ENCODE results near the gene CD4. TPM values are rescaled to one million over a fixed set of nuclear protein-coding genes. Genes with fewer than 3 reads are reported as not detected.

The CD4 gene
- total RNA-seq, 2 experiments from 2014 or later, result 219 to 227 TPM

Other genes starting within 250 kb of the CD4 start
- gene IFFO1, start 233.5 kb upstream of the CD4 start, total RNA-seq, result 10 to 100 TPM; 28.3 to 30.4 TPM
- gene NOP2, start 221.2 kb upstream of the CD4 start, total RNA-seq, result 10 to 100 TPM; 74.1 to 76.4 TPM
- gene CHD4, start 182.1 kb upstream of the CD4 start, total RNA-seq, result 100 to 1,000 TPM; 262 to 263 TPM
- 1 to 10 TPM; 6.2 to 6.6 TPM for gene LPAR5, start 153.6 kb upstream of the CD4 start, total RNA-seq
- 1 to 10 TPM; 1.6 to 2.6 TPM for gene ACRBP, start 142.1 kb upstream of the CD4 start, total RNA-seq
- 10 to 100 TPM; 33.7 to 40.2 TPM for gene ING4, start 126.4 kb upstream of the CD4 start, total RNA-seq
- 10 to 100 TPM; 90.9 to 95.4 TPM for gene ZNF384, start 100.2 kb upstream of the CD4 start, total RNA-seq
- gene PIANP, start 88.7 kb upstream of the CD4 start, total RNA-seq, result not detected
- gene COPS7A, start 65.5 kb upstream of the CD4 start, total RNA-seq, result 10 to 100 TPM; 29.5 to 36.8 TPM
- 10 to 100 TPM; 90.7 to 95.4 TPM for gene MLF2, start 36.4 kb upstream of the CD4 start, total RNA-seq
- gene PTMS, start 23.2 kb upstream of the CD4 start, total RNA-seq, result 10 to 100 TPM; 16.4 to 25.6 TPM
- 10 to 100 TPM; 12.0 to 13.1 TPM for gene LAG3, start 17.0 kb upstream of the CD4 start, total RNA-seq
- gene GPR162, start 32.3 kb downstream of the CD4 start, total RNA-seq, result under 1 TPM; 0.25 to 0.29 TPM
- under 1 TPM in 1 of 2 experiments, not detected in 1; 0.40 TPM for gene P3H3, start 38.9 kb downstream of the CD4 start, total RNA-seq
- gene GNB3, start 51.4 kb downstream of the CD4 start, total RNA-seq, result not detected
- 100 to 1,000 TPM; 118 to 122 TPM for gene CDCA3, start 61.8 kb downstream of the CD4 start, total RNA-seq
- 100 to 1,000 TPM; 119 to 131 TPM for gene USP5, start 62.6 kb downstream of the CD4 start, total RNA-seq
- gene TPI1, start 78.0 kb downstream of the CD4 start, total RNA-seq, result 1,000 to 10,000 TPM in 1 of 2 experiments, 100 to 1,000 TPM in 1; 918 to 1,035 TPM
- 10 to 100 TPM; 15.4 to 17.3 TPM for gene SPSB2, start 83.8 kb downstream of the CD4 start, total RNA-seq
- 1 to 10 TPM; 4.4 to 5.2 TPM for gene LRRC23, start 115.3 kb downstream of the CD4 start, total RNA-seq
- gene ENO2, start 125.1 kb downstream of the CD4 start, total RNA-seq, result 100 to 1,000 TPM; 156 to 160 TPM
- 10 to 100 TPM; 27.3 to 27.6 TPM for gene ATN1, start 138.4 kb downstream of the CD4 start, total RNA-seq
- not detected for gene RNU7-1, start 154.3 kb downstream of the CD4 start, total RNA-seq
- 100 to 1,000 TPM; 156 to 181 TPM for gene C12orf57, start 154.5 kb downstream of the CD4 start, total RNA-seq
- gene PTPN6, start 161.8 kb downstream of the CD4 start, total RNA-seq, result 100 to 1,000 TPM; 346 to 354 TPM
- 100 to 1,000 TPM; 214 to 230 TPM for gene PHB2, start 181.1 kb downstream of the CD4 start, total RNA-seq
- 10 to 100 TPM; 41.8 to 53.3 TPM for gene EMG1, start 181.4 kb downstream of the CD4 start, total RNA-seq
- gene LPCAT3, start 228.9 kb downstream of the CD4 start, total RNA-seq, result 10 to 100 TPM; 36.8 to 45.4 TPM